GM21423 (cell line): ENCODE measurements around the gene PGBD5.

Source experiments
- ATAC-seq: cut with Tn5 transposase; IDR thresholded peaks from one replicate; pipeline ENCODE4 v1.9.1; 2021; ENCODE audit warnings: mild to moderate bottlenecking, moderate library complexity; ENCODE audit not compliant: unreplicated experiment

The PGBD5 gene

DNA sequence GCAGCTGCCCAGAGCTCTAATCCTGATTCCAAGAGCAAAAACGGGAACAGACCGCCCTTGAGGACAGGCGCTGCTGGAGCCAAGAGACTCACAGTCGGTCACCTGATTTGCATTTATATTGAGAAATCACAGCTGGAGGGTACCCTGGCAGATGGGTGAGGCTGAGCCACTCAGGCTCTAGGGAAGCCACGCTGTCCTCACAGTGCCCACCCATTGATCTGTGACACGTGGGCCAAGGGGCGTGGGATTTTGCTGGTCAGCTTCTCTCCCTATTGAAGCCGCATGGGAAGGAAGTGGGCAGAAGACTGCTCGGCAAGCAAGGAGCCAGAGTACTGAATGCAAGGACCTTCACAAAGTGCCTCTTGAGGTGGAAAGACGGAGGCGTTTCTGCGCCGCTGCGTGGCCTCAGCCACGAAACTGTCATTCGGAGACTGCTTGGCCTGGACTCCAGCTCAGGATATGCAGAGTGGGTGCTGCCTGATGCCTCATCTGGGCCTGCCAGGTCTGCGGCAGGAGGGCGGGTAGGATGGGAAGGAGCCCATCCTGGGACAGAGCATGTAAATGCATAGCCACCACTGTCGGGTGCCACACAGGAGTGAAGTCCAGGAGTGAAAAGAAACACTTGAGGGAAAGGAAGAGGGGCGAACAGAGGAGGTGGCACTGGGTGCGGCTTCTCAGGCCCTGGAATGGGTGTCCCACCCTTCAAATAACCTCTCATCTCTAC lies 139.8 kb downstream of the PGBD5 start:
- no peak for ATAC-seq

DNA sequence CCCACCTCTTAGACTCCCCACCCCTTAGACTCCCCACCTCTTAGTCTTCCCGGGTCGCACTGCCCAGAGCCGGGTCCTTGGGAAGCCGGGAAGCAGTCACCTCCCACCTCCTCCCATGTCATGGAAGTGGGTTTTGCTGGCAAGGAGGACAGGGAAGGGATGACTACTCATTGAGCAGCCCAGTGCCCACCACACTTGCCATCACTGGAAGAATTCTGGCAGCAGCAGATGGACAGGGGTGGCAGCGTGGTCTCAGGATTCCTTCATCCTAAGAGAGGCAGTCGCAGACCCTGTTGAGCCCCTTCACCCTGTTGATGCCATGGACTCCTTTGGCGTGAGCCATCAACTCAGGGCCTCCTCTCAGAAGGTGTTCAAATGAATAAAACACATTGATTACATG lies 140.8 kb downstream of the PGBD5 start:
- no peak for ATAC-seq

DNA sequence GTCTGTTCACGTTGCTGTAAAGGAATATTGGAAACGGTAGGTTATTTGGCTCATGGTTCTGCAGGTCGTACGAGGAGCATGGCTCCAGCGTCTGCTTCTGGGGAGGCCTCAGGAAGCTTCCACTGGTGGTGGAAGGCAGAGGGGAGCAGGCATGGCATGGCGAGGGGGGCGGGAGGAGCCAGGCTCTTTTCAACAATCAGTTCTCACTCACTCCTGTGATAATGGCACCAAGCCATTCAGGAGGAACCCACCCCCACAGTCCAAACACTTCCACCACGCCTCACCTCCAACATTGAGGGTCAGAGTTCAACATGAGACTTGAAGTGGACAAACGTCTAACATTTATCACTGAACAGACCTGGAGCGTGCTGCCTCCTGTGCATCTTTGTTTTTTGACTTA lies 141.2 kb downstream of the PGBD5 start:
- no peak for ATAC-seq

DNA sequence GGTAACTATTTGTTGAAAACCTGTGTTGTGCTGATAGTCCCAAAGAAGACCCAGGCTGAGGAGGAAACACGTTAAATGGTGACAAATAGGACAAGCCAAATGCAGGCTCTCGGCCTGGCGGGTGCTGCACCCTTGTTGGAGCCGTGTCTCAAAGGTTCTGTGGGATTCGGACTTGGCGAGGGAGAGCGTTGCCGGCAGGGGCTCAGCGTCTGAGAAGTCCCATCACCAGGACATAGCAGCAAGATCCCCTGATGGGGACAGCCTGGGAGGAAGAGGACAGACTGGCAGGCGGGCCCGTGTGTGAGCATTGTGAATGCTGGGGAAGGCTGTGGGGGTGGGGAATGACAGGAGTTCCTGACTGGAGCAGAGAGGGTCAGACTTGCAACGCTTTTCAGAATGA lies 142.5 kb downstream of the PGBD5 start:
- ATAC-seq, result no peak

DNA sequence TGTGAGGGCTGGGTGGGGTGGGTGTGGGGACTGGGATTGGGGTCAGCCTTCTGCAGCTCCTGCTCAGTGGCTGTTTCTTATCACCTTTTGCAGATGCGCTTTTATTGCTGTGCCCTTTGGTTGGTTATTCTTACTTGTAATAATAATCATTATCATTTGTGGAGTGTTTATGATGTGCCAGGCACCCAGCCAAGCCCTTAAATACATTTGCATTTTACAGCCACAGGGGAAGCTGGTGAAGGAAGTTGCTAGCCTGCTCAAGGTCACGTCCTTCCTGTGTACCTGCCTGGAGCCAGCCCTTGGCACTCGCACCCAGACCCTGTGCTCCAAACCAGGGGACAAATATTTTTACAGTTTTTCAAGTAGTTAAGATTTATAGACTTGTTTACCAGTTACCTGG lies 144.0 kb downstream of the PGBD5 start:
- ATAC-seq, result peak; percentile 53

DNA sequence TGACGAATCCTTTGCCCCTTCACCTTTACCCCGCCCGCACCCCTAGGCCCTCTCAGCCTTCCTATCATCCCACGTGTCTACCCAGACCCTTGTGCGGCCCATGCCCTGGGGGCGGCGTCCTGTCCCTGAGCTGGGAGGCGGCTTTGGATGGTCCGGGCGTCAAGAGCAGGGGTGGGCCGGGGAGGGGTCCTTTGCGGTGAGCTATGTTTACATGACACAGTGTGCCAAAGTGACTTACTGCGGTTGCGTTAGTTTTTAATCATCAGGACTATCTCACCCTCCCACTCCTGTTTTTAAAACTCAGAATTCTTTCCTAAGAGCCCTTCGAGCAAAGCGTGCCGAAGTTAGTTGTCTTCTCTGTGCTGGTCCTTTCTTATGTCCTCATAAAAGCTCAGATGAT lies 144.6 kb downstream of the PGBD5 start:
- no peak for ATAC-seq

DNA sequence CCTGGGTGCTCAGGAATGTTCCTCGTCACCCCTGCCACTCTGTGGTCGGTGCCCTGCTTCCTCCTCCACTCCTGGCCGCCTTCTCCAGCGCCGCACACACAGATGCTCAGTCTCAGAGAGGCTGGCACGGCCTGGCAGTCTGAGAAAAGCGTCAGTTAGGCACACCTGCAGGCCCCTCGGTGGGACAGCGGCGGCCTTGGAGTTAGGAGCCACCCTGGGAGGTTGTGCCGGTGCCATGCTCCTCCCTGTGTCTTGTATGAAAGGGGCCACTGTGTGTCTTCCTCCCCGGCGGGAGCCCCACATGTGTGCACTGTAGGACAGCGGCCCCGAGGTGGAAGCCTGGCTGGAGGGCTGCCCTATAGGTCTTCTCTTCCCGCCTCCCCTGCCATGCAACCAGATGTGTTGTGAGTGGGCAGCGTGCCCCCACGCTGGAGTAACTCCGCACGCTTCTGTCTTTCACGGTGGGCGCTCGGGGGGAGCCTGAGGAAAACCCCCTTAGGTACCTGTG lies 145.2 kb downstream of the PGBD5 start:
- ATAC-seq, result no peak

DNA sequence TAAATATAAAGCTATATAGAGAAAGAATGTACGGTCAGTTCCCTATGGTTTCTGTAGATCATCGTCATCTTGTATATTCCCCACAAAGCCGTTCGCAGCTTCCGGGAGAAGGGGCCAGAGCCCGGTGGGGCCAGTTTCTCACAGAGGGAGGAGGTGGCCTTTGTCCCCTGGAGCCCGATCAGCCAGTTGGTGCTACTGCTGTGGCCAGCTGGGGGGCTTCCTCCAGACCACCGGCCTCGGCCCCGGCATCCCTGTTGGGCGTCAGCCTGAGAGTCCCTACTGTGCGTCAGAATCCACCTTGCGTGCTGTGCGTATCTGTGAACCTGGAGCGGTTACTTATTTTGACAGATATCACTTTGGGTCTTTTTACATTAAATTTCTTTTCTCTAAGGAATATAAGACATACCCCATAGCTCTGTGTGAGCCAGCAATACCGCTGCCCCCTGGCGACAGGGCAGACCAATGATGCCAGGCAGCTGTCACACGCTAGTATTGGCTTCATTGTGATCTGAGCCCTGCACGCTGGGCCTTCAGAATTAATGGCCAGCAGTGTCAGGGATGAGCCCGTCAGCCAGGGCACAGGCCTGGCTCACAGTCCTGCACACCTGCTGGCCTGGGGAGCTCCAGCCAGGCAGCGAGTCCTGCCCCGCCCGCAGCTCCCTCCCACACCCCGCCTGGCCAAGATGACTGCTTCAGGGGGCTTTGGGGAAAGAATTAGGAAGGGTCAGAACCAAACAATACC lies 145.9 kb downstream of the PGBD5 start:
- no peak for ATAC-seq

DNA sequence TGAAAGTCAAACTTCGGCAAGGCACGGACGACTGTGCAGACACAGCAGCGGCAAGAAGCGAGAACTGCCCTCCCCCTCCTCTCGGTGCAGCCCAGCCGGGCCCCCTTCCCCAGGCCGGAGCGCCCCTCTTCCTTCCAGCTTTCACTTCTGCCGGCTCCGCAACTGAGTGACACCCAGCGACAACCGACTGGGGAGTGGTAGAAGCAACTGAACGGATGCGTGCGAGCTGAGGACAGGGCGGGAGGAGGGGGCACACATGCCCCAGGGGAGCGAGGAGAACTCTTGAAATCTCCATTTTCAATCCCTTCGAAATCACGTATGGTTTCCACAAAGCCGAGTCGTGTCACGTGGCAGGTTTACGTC lies 146.6 kb downstream of the PGBD5 start:
- ATAC-seq, result no peak

DNA sequence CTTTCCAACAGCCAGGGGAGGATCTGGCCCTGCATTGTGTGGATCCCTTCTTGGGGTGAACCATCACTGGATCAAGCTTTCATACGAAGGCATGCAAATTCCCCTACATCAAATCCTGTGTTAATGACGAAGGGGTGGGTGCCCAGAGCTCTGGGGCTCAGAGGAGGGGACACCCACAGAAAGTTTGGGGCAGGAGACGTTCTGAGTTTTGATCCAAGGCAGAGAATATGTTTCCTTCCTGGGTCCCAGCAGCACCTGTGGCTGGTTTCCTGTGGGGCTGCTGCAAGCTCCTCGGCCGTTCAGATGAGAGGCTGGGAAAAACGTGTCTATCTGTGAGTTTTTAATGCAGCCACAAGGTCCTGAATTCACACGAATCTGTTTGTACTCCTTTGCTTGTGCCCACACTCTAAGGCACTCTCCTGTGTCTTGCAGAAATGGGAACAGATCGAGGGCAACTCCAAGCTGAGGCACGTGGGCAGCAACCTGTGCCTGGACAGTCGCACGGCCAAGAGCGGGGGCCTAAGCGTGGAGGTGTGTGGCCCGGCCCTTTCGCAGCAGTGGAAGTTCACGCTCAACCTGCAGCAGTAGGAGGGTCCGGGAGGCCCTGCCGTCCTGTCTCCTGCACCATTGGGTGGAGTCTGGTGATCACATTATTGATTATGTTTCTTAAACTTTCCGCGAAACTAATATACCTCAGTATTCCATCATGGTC lies 147.1 kb downstream of the PGBD5 start:
- no peak for ATAC-seq

DNA sequence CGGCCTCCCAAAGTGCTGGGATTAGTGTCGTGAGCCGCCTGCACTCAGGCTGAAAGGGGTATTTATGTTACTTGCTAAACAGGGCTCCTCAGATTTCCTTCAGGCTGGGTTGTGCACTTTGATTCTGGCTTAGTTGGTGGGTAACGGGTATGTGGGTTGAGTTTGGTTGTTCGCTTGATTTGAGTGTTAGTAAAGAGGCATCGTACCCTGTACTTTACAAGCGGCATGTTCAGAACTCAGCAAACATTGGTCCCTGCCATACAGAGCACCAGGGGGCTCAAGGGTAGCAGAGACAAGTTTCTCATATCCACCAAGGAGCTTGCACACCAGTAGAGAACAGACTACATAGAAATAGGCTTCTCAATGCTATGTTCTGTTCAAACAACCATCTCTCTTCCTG lies 147.8 kb downstream of the PGBD5 start:
- ATAC-seq, result no peak

DNA sequence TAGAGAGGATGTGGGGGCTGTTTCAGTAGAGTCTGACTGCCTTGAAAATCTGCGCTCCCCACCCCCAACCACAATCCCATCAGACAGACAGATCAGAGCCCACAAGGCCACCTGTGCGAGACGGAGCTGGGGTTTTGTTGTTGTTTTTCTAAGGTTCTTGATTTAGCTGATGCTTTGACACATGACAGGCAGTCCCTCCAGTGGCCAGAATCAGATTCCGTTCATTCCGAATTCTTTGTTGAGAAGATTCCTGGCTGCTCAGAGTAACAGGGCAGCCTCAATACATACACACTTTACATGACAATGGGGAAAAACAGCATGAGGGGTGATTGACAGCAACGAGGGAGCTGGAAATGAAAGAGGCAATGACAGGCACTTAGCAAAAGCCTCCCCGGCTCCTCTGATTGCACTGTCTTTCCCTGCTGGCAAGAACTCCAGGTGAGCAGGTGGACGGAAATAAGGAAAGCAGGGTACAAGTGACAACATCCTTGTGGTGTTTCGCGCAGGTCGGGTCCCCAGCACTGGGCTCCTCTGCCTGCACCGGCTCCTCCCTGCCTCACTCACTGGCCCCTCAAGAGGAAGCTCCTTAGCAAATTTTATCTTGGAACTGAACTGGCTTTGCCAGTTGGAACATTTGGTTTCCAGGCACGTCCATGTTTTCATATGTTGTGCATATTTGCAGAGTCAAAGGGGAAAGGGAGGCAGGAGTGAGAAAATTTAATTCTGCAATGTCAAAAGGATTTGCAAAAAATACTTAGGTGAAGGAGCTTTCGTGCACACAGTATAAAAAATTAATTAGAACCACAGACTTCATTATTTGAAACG lies 148.7 kb downstream of the PGBD5 start:
- peak; percentile 55 for ATAC-seq

DNA sequence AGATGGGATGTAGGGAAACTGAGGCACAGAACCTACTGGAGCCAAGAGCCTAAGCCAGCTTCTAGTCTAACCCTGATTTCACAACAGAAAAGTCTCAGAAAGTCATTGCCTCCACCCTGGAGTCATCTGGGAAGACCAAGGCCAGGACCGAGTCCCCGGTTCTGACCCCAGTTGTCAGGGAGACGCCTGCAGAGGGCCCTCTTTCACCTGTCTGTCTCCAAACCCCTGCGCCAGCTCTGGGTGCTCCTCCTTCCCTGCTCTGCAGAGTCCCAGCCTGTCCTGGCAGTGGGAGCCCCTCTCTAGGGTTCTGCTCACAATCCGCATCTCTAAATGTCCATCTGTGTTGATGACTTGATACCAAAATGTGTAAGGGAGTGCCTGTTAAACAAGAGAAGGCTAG lies 149.7 kb downstream of the PGBD5 start:
- no peak for ATAC-seq

DNA sequence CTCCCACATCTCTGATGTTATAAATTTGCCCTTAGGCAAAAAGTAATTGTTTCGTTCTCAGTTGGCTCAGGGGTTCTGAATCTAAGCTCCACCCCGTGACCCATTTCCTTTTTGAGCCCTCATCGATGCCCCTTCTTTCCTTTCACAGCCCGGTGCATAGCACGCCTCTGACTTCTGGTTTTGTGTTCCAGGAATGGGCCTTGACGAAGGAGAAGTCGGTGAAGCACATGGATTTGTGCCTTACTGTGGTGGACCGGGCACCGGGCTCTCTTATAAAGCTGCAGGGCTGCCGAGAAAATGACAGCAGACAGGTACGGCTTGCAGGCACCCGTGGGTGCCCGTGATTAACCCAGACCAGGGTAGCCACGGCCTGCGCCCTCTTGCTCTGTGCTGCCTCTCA lies 151.9 kb downstream of the PGBD5 start:
- no peak for ATAC-seq

DNA sequence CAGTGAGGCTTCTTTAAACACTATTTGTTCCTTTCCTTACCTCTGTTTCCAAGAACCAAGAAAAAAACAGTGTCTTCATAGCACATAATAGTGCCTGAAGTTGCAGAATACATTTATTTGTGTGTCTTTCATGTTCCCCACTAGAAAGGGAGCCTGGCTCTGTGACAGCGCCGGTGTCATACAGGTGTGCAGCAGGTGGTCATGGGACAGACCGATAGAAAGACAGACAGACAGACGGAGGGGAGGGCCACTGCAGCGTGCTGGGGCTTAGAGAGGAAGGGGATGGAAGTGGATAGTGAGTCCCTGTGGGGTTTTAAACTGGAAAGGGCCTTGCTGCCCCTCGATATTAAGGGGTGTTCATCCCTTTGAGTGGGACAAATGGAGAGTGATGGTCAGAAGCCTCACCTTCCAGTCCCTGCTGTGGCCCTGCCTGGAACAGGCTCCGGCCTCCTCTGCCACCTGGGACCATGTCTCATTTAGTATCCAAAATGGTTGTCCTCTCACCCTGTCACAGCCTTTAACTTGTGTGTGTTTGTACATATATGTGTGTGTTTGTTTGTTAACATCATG lies 152.9 kb downstream of the PGBD5 start:
- no peak for ATAC-seq

DNA sequence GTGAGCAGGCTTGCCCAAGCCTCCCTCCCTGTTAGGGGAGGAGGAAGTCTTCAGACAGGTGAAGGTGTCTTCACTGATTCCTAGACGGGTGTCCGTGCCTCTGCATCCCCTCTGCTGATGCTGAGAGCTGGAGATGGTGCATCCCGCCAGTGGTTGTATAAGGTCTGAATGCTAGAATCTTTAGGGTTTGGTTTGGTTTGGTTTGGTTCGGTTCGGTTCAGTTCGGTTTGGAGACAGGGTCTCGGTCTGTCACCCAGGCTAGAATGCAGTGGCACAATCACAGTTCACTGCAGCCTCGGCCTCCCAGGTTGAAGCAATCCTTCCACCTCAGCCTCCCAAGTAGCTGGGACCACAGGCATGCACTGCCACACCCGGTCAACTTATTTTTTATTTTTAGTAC lies 153.6 kb downstream of the PGBD5 start:
- ATAC-seq, result no peak

DNA sequence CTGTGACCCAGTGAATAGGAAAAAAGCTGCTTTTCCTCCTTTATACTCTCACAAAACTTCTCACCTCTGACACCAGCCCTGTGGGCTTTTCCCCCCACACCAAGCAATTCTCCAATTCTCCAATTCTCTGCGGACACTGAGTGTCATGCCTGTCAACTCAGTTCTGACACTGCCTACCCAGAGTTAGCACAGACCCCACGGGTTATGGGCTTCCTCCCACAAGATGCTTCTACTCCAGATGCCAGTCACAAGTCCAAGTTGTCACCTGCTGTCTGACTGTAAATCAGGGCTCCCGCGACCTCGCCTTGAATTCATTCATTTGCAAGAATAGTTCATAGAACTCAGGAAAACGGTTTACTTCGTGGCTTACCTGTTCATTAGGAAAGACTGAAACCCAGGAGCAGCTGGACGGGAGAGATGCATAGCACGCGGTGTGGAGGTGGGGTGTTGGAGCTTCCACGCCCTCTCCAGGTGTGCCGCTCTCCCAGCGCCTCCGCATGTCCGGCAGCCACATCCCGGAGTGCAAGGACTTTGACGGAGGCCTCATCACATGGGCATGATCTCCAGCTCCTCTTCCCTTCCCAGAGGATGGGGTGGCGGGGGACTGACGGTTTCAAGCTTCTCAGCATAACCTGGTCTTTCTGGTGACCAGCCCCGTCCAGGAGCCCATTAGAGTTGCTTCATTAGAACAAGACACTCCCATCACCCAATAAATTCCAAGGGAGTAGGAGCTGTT lies 154.7 kb downstream of the PGBD5 start:
- ATAC-seq, result no peak

DNA sequence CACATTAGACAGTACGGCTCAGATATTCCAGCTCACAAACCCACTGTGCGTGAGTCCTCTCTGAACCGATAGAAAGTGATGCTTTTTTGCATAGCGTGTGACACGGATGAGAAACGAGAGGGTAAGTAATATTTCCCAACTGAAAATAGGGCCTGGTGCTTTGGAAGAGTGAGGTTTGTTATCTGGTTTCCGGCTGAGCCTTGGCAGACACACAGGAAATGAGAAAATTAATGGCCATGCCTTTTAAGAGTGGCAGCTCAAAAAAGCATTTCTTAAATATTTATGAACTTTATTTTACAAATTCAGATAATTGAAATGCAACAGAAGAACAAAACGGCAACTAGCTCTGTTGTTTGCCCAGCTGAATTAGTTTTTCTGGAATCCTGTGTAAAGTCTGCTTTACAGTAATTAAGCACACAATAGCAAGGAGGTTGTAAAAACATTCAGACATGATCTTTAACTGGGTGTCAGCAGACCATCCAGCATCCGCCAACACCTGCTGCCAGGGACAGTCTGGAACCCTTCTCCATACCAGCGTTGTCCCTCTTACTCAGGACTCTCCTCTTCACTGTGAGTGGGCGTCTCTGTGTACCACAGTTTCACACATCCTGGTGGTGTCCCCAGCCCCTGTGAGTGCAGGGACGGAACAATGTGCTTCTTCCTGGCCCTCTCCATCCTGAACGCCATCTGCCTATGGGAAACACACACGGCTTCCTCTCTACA lies 155.4 kb downstream of the PGBD5 start:
- peak; percentile 67 for ATAC-seq

DNA sequence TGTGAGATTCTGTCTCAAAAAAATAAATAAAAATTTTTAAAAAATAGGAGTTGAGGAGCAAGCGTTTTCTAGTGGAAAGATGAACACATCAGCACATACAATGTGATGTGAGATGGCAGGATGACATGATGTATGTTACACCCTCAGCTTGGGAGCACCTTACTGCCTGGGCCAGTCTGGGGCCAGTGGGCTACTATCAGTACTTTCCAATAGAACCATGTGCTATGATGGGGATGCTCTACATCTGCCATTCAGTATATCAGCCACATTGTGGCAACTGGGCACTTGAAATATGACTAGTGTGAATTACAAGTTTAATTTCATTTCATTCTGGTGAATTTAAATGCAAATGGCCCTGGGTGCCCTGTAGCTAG lies 156.0 kb downstream of the PGBD5 start:
- peak; percentile 2 for ATAC-seq
